Activated CD8-positive, alpha-beta memory T cell treated with anti-CD3 and anti-CD28 coated beads for 24 hours (primary cell): Measurements from ENCODE around the gene KRT76.

Source experiments
- DNase-seq: peaks from one replicate; pipeline ENCODE4 v3.0.0-alpha.2; 2020

The KRT76 gene

GRCh38 chr12:52776913-52777395 is at the start of gene KRT76:
KRT76 (minus strand) TSS chr12:52777345; CDS start chr12:52777291, 54 bp downstream.
- no peak for DNase-seq

GRCh38 chr12:52825961-52826360 is 48.8 kb upstream of the KRT76 start:
- no peak for DNase-seq

GRCh38 chr12:52824741-52825410 is 47.7 kb upstream of the KRT76 start:
- no peak for DNase-seq

GRCh38 chr12:52823761-52824450 is 46.8 kb upstream of the KRT76 start:
- DNase-seq, result no peak

DNA sequence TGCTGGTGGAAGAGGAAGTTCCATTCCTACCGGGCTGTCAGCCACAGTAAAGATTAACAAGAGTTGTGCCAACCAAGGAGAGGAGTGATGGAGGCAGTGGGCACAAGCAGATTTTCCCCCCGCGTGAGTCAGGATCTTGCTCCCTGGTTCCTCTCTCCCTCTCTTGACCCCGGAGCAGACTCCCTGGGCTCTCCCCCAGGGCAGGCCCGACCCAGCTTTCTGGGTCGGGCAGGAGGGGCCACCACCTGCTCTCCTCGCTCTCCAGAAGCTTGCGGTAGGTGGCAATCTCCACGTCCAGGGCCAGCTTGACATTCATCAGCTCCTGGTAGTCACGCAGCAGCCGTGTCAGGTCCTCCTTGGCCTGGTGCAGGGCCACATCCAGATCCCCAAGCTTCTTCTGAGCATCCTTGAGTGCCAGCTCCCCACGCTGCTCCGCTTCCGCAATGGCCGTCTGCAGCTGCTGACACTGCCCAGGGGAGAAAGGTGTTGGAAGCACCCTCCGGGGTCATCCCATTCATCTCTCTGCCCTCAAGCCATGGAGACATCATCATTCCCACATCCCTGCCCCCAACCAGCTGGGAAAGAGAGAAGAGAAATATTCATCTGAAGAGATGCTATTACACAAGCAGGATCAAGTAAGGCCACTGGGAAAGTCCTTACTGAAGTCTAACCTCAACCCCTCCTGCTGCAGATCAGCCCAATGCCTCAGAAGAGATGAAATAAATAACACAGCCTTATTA is 45.8 kb upstream of the KRT76 start:
- DNase-seq, result no peak

DNA sequence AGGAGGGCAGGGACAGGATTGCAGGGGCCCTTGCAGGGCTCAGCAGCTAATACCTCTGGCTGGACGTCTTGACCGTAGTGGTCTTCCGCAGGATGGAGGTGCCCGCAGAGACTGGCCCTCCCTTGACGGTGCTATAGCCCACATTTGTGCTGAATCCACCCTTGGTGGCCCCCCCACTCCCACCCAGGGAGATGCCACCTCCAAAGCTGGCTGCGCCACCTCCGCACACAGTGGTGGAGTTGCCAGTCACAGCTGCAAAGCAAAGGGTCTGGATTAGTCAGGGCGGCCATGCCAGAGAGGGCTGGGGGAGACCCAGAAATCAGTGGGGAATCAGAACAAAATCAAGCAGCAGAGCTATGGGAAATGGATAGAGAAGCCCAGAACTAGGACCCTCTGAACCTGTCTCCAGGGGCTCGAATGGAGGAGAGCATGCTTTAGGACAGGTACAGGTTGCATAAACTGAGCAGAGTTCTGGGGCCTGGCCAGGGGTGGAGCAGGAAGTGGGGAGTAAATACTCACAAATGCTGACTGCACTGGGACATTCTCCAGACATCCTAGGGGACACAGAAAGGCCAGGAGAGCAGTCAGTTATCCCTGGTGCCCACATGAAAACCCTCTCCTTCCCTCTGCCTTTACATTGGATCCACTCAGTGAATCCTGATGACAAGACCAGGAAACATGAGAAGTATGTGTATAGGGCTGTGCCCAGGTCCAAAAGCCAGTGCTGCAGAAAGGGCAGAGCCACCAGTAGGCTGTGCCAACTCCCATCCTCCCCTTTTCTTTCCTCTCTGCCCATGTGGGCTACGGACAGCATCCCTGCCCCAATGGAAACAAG is 44.9 kb upstream of the KRT76 start:
- DNase-seq, result no peak

DNA sequence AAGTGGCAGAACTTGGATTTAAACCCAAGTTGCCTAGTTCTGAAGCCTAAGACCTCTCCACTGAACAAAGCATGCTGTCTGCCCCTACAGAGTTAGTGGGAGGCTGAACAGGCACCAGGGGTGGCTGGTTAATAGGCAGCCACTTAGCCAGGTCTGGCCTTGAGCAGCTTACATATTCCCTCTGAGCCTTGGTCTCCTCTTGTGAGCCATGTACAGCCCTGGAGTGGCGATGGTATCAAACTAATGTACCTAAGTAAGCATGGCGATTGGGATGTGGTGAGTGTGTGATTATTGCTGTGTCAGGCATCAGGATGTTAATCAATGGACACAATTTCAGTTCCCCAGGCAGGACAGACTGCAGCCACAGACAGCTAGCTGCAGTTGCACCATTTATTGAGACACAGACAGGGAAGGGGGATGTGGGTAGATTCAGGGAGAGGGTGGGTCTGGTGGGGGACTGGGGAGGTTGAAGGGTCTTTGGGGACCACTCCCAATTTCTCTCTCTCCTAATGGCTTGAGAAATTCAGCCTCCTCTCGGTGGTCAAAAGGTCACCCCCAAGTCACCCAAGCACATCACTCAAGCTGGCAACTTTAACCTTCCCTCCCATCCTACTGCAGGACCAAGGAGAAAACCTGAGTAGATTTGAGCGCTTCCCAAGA is 44.1 kb upstream of the KRT76 start:
- no peak for DNase-seq

DNA sequence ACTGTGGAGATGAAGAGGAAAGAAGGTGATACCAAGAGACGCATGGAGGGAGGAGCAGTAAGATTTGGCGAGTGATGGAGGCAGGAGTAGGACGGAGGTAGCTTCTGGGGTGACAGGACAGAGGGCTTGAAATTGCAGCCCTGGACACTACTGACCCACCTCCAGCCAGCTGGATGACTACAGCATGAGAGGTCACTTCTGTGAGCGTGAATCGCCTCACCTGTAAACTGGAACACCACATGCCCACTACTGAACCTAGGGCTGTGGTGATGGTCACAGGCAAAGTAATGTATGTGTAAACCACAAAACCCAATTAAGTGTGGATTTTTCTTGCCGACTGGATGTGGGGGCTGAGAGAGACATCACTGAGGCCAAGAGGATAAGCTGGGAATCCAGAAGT is 43.4 kb upstream of the KRT76 start:
- no peak for DNase-seq

DNA sequence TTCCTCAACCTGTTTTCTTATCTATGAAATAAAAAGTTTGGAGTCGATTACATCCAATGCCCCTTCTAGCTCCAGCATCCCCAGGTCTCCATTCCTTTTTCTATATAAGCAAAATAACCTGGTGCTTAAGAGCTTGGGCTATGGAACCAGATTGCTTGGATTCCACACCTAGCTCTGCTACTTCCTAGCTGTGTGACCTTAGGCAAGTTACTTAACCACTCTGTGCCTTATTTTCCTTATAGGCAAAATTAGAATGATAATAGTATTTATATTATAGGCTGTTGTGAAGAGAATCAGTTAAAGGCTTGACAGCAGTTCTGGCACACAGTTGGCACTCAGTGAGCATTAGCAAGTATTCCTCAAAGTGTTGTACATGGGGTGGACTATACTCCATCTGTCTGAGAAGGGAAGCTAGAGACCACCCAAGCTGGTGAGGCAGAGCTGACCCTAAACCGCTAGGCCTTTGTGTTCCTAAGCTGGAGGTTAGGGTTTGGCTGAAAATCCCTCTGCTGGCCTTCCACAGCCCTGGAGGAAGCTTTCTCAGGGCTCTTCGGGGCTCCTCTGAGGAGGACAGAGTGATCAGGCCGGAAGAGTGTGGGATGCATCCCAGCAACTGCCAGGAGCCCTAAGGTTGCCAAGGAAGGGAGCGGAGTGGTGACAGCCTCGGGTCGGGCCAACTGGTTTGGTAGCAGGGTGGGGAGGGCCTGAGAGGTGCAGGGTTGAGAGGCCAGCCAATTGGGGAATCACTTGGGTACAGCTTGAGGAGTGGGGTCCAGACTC is 42.8 kb upstream of the KRT76 start:
- no peak for DNase-seq

GRCh38 chr12:52818887-52819420 is 41.8 kb upstream of the KRT76 start:
- no peak for DNase-seq

- no peak for DNase-seq
Observed at GRCh38 chr12:52818388-52818787, 41.2 kb upstream of the KRT76 start.

DNA sequence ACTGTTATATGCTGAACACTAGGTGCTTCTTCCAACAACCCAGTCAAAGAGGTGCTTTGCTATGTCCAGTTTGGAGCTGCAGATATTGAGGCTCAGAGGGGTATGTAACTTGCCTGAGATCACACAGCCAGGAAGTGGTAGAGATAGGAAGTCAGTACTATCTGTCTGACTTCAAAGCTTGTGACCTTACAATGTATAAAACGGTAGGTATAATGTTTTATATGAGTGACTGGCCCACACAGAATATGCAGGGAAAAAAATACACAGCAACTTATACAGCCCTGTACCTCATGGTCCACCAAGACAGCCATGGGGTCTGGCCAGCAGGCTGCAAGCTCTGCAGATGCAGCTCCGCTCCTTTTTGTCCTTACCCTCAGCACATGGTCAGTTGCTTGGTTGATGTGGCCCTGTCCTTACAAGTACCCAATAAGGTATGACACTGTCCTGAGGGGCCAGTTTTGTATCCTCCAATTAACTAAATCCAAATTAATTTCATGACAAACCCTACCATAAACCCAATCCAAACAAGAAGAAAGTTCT is 40.6 kb upstream of the KRT76 start:
- DNase-seq, result no peak

- no peak for DNase-seq
Observed at GRCh38 chr12:52817003-52817698, 40.0 kb upstream of the KRT76 start.

- no peak for DNase-seq
Observed at GRCh38 chr12:52815676-52816588, 38.8 kb upstream of the KRT76 start.

GRCh38 chr12:52815161-52815560 is 38.0 kb upstream of the KRT76 start:
- no peak for DNase-seq

- DNase-seq, result no peak
Observed at GRCh38 chr12:52814710-52815155, 37.6 kb upstream of the KRT76 start.

GRCh38 chr12:52813885-52814709 is 37.0 kb upstream of the KRT76 start, which contains the start of gene KRT4:
KRT4 (minus strand) TSS chr12:52814116; CDS start chr12:52814058, 58 bp downstream.
- no peak for DNase-seq
